Gastrocnemius medialis (tissue), 4 donors: ENCODE results near the gene OMG.

Source experiments
- CTCF ChIP-seq, 5 experiments: fragments of 450-650 bp in 3 of 5; fragments of 200-600 bp in 2 of 5; sonication (generic) in 2 of 5; IDR thresholded peaks in 4 of 5; conservative IDR thresholded peaks in 1 of 5; 1 replicate in 4 of 5; 2 replicates in 1 of 5; pipeline ENCODE4 v1.5.1; 2016 to 2019; ENCODE audit warnings: antibody characterized with exemption in 5 of 5, mild to moderate bottlenecking in 3 of 5, moderate library complexity in 3 of 5
- POLR2A ChIP-seq, 2 donors: fragments of 450-650 bp; IDR thresholded peaks; one replicate each; pipeline ENCODE4 v1.6.1; 2017; ENCODE audit warnings: antibody characterized with exemption in 2 of 2, mild to moderate bottlenecking in 2 of 2, moderate library complexity in 2 of 2

GRCh38 chr17:31251970-31252328 is 45.1 kb downstream of the OMG start:
- no peak for TF ChIP-seq POLR2A (IDR thresholded peaks at IDR 0.05)
- no peak for TF ChIP-seq CTCF (IDR thresholded peaks at IDR 0.05 in 4 of 5, conservative IDR thresholded peaks at IDR 0.05 in 1 of 5)
